Measurements from ENCODE around the gene PLIN3.

The PLIN3 gene

DNA sequence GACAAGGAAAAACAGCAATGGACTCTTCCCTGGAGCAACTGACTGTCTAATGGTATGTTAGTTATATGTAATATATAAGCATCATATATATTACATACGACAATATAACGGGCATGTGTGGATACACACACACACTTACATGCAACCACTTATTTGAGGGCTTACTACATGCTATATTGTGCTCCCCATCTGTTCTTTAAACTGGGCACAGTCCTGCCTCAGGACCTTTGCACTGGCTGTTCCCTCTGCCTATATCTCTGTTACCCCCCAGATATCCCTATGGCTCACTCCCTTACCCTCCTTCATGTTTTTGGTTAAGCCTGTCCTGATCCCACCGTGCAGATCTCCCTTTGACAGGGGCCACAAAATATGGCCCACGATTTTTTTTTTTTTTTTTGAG lies 46.2 kb downstream of the PLIN3 start:
- H2AK5ac ChIP-seq (ENCODE audit: low read length): no peak overlapping the region
- no peak overlapping the region for H3K27ac ChIP-seq (ENCODE audit: low read depth, low read length)
- H3K23ac ChIP-seq (ENCODE audit: low read length): no peak overlapping the region
- no peak overlapping the region for H2BK120ac ChIP-seq (ENCODE audit: insufficient read depth, low read length, poor library complexity)
- no peak overlapping the region for H3K18ac ChIP-seq (ENCODE audit: low read length)
- peaks cover 15 to 18% of the 10 kb centered on the region in 2 experiments for H3K36me3 ChIP-seq (ENCODE audit: control insufficient read depth in 1 of 2, insufficient read depth in 2 of 2, low read length in 2 of 2)
- H3K4me2 ChIP-seq (ENCODE audit: low read length): no peak overlapping the region
- no peak overlapping the region for H3K4ac ChIP-seq (ENCODE audit: low read depth, low read length)
- H4K8ac ChIP-seq (ENCODE audit: low read depth, low read length): no peak overlapping the region
- H3K14ac ChIP-seq (ENCODE audit: low read length): no peak overlapping the region
- no peaks in the 10 kb centered on the region for H3K27me3 ChIP-seq (ENCODE audit: insufficient read depth, low read length)
- H2AFZ ChIP-seq (ENCODE audit: insufficient read depth, low read length, poor library complexity): no peak overlapping the region
- peaks cover 2% of the 10 kb centered on the region for H3K9me3 ChIP-seq (ENCODE audit: insufficient read depth, low read depth, low read length)
- no peak overlapping the region for H3K9ac ChIP-seq (ENCODE audit: low read length)
- no peak overlapping the region for H2BK5ac ChIP-seq (ENCODE audit: low read depth, low read length, poor library complexity)
- no peaks in the 10 kb centered on the region for H3K4me1 ChIP-seq (ENCODE audit: control insufficient read depth in 1 of 2, insufficient read depth in 2 of 2, low read length in 2 of 2)
- DNase-seq: no peak
- H3K79me1 ChIP-seq (ENCODE audit: low read length): no peaks in the 10 kb centered on the region
- no peak overlapping the region for H2BK12ac ChIP-seq (ENCODE audit: low read length)
- H4K91ac ChIP-seq (ENCODE audit: low read depth, low read length): no peak overlapping the region
- no CpG with 5 or more reads among the region's 4 CpGs for WGBS (ENCODE audit: extremely low coverage, insufficient coverage, insufficient read length)
- no peak overlapping the region for H4K12ac ChIP-seq (ENCODE audit: low read depth, low read length)
- H3K4me3 ChIP-seq (ENCODE audit: low read depth, low read length): no peak overlapping the region
- H3K79me2 ChIP-seq (ENCODE audit: control insufficient read depth, insufficient read depth, low read length, poor library complexity): no peaks in the 10 kb centered on the region

DNA sequence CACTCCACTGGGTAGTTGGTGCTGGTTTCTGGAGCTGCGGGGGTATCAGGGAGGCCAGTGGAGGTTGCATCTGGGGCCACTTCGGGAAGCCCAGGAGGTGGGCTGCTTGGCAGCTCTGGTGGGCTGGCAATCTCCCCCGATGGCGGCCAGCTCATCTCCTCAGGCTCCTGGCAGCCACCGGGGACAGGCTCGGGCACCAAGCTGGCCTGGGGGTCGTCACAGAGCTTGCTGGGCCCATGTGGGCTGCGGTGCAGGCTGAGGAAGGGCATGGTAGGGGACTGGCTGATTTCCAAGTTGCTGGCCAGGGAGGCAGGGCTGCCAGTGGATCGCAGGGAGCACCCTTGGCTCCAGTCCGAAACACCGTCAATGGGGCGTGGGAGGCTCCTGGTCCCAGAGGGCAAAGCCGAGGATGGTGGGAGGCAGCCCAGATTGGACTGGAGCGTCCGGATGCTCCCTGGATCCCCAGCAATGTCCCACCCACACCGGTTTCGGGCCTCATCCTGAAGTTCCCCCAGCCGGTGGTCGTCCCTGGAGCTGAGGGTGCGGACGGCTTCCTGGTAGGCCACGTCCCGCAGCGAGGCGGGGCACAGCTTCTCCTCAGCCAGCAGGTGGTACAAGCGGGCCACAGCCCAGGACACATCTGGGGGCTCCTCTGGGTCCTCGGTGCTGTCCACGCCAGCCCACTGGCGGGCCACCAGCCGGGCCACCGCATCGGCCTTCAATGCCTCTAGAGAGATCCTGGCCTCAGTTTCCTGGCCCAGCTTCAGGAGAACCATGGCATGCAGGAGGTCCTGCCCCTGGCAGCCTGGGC lies 49.8 kb downstream of the PLIN3 start:
- Histone ChIP-seq H3K18ac (ENCODE audit: low read length) (no peak overlapping the region), H3K4me2 (ENCODE audit: low read length) (no peak overlapping the region), H2BK5ac (ENCODE audit: low read depth, low read length, poor library complexity) (no peak overlapping the region), H4K91ac (ENCODE audit: low read depth, low read length) (no peak overlapping the region), H3K14ac (ENCODE audit: low read length) (no peak overlapping the region), H2AFZ (ENCODE audit: insufficient read depth, low read length, poor library complexity) (no peak overlapping the region), H3K36me3 (ENCODE audit: control insufficient read depth in 1 of 2, insufficient read depth in 2 of 2, low read length in 2 of 2) (peaks cover 17 to 18% of the 10 kb centered on the region in 2 experiments), H3K4me3 (ENCODE audit: low read depth, low read length) (no peak overlapping the region), H3K9ac (ENCODE audit: low read length) (no peak overlapping the region), H2AK5ac (ENCODE audit: low read length) (no peak overlapping the region), H4K8ac (ENCODE audit: low read depth, low read length) (no peak overlapping the region), H3K27me3 (ENCODE audit: insufficient read depth, low read length) (no peaks in the 10 kb centered on the region), H3K4ac (ENCODE audit: low read depth, low read length) (no peak overlapping the region), H3K4me1 (ENCODE audit: control insufficient read depth in 1 of 2, insufficient read depth in 2 of 2, low read length in 2 of 2) (no peaks in the 10 kb centered on the region), H3K9me3 (ENCODE audit: insufficient read depth, low read depth, low read length) (peaks cover 2% of the 10 kb centered on the region), H3K27ac (ENCODE audit: low read depth, low read length) (no peak overlapping the region), H2BK120ac (ENCODE audit: insufficient read depth, low read length, poor library complexity) (no peak overlapping the region), H4K12ac (ENCODE audit: low read depth, low read length) (no peak overlapping the region), H2BK12ac (ENCODE audit: low read length) (no peak overlapping the region), H3K79me1 (ENCODE audit: low read length) (peaks cover 2% of the 10 kb centered on the region), H3K23ac (ENCODE audit: low read length) (no peak overlapping the region), H3K79me2 (ENCODE audit: control insufficient read depth, insufficient read depth, low read length, poor library complexity) (no peaks in the 10 kb centered on the region)
- no peak for DNase-seq
- WGBS (ENCODE audit: extremely low coverage, insufficient coverage, insufficient read length): no CpG with 5 or more reads among the region's 32 CpGs

DNA sequence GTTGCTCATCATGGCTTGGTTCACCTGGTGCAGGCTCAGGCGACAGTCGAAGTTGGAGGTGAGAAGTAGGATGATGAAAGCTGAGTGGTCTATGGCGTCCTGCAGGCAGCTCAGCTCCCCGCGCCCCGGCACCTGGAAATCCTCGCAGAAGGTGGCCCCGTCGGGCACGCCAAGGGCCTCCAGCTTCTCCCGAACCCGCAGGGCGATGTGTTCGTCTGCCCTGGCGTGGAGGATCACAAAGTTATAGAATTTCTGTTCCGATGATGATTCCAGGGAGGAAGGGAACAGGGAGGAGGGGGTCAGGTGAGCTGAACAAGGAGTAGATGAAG lies 50.6 kb downstream of the PLIN3 start:
- H3K36me3 ChIP-seq (ENCODE audit: control insufficient read depth in 1 of 2, insufficient read depth in 2 of 2, low read length in 2 of 2): peaks cover 17 to 18% of the 10 kb centered on the region in 2 experiments
- no peak overlapping the region for H3K9ac ChIP-seq (ENCODE audit: low read length)
- H2AK5ac ChIP-seq (ENCODE audit: low read length): no peak overlapping the region
- H3K18ac ChIP-seq (ENCODE audit: low read length): no peak overlapping the region
- H4K91ac ChIP-seq (ENCODE audit: low read depth, low read length): no peak overlapping the region
- H4K12ac ChIP-seq (ENCODE audit: low read depth, low read length): no peak overlapping the region
- no peak overlapping the region for H2BK5ac ChIP-seq (ENCODE audit: low read depth, low read length, poor library complexity)
- H3K79me1 ChIP-seq (ENCODE audit: low read length): peaks cover 2% of the 10 kb centered on the region
- no peak overlapping the region for H3K4me2 ChIP-seq (ENCODE audit: low read length)
- H3K14ac ChIP-seq (ENCODE audit: low read length): no peak overlapping the region
- no peaks in the 10 kb centered on the region for H3K4me1 ChIP-seq (ENCODE audit: control insufficient read depth in 1 of 2, insufficient read depth in 2 of 2, low read length in 2 of 2)
- no peaks in the 10 kb centered on the region for H3K27me3 ChIP-seq (ENCODE audit: insufficient read depth, low read length)
- H2BK120ac ChIP-seq (ENCODE audit: insufficient read depth, low read length, poor library complexity): no peak overlapping the region
- peaks cover 2% of the 10 kb centered on the region for H3K9me3 ChIP-seq (ENCODE audit: insufficient read depth, low read depth, low read length)
- H3K27ac ChIP-seq (ENCODE audit: low read depth, low read length): no peak overlapping the region
- peak overlapping the region; percentile 75 for H4K8ac ChIP-seq (ENCODE audit: low read depth, low read length)
- no peak overlapping the region for H3K4me3 ChIP-seq (ENCODE audit: low read depth, low read length)
- no peak overlapping the region for H2AFZ ChIP-seq (ENCODE audit: insufficient read depth, low read length, poor library complexity)
- no peak overlapping the region for H3K23ac ChIP-seq (ENCODE audit: low read length)
- no peak for DNase-seq
- no peak overlapping the region for H3K4ac ChIP-seq (ENCODE audit: low read depth, low read length)
- no peak overlapping the region for H2BK12ac ChIP-seq (ENCODE audit: low read length)
- WGBS (ENCODE audit: extremely low coverage, insufficient coverage, insufficient read length): no CpG with 5 or more reads among the region's 16 CpGs
- H3K79me2 ChIP-seq (ENCODE audit: control insufficient read depth, insufficient read depth, low read length, poor library complexity): no peaks in the 10 kb centered on the region

DNA sequence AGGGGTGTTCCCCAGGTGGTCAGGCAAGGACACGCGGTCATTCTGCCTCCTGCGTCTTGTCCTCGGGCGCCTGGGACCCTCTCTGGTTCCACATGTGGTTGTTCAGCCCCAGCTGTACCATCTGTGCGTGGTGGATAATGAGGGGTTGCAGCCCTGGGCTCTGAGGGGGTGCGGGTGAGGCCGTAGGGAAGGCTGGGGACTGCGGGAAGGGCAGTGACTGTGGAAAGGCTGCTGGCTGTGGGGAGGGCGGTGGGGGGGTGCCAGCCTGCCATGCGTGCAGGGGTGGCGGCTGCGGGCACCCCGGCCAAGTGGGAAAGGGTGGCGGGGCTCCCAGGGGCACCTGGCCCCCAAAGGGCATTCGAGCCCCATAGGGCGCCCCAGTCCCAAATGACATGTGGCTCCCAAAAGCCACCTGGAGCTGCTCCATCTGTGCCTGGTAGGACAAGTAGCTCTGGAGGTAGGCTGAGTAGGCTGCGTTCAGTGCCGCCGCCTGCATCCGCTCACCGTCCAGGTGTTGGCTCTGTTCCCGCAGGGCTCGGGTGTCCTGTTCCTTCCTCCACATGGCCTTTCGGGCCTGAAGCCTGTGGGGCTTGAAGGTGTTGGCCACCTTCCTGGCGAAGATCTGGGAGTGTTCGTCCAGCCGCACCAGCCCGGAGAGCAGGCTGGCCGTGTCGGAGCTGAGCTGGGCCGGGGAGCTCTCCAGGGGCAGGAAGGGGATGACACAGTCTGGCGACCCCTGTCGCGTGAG lies 51.1 kb downstream of the PLIN3 start:
- no peak overlapping the region for H3K9ac ChIP-seq (ENCODE audit: low read length)
- peak overlapping the region; percentile 4 for H3K14ac ChIP-seq (ENCODE audit: low read length)
- peak overlapping the region; percentile 71 for H4K12ac ChIP-seq (ENCODE audit: low read depth, low read length)
- H3K79me1 ChIP-seq (ENCODE audit: low read length): peaks cover 2% of the 10 kb centered on the region
- peak overlapping the region; percentile 75 for H4K8ac ChIP-seq (ENCODE audit: low read depth, low read length)
- no peak for DNase-seq
- no peak overlapping the region for H3K4me3 ChIP-seq (ENCODE audit: low read depth, low read length)
- H2BK120ac ChIP-seq (ENCODE audit: insufficient read depth, low read length, poor library complexity): no peak overlapping the region
- no peak overlapping the region for H3K4me2 ChIP-seq (ENCODE audit: low read length)
- no peak overlapping the region for H2BK12ac ChIP-seq (ENCODE audit: low read length)
- no peak overlapping the region for H3K23ac ChIP-seq (ENCODE audit: low read length)
- H3K36me3 ChIP-seq (ENCODE audit: control insufficient read depth in 1 of 2, insufficient read depth in 2 of 2, low read length in 2 of 2): peaks cover 17 to 18% of the 10 kb centered on the region in 2 experiments
- no peak overlapping the region for H3K4ac ChIP-seq (ENCODE audit: low read depth, low read length)
- H3K27ac ChIP-seq (ENCODE audit: low read depth, low read length): no peak overlapping the region
- H4K91ac ChIP-seq (ENCODE audit: low read depth, low read length): peak overlapping the region; percentile 46
- no peak overlapping the region for H2BK5ac ChIP-seq (ENCODE audit: low read depth, low read length, poor library complexity)
- H3K4me1 ChIP-seq (ENCODE audit: control insufficient read depth in 1 of 2, insufficient read depth in 2 of 2, low read length in 2 of 2): no peaks in the 10 kb centered on the region
- H3K18ac ChIP-seq (ENCODE audit: low read length): no peak overlapping the region
- H2AFZ ChIP-seq (ENCODE audit: insufficient read depth, low read length, poor library complexity): peak overlapping the region; percentile 47
- H3K27me3 ChIP-seq (ENCODE audit: insufficient read depth, low read length): no peaks in the 10 kb centered on the region
- H3K9me3 ChIP-seq (ENCODE audit: insufficient read depth, low read depth, low read length): peaks cover 5% of the 10 kb centered on the region
- WGBS (ENCODE audit: extremely low coverage, insufficient coverage, insufficient read length): no CpG with 5 or more reads among the region's 35 CpGs
- H2AK5ac ChIP-seq (ENCODE audit: low read length): peak overlapping the region; percentile 47
- H3K79me2 ChIP-seq (ENCODE audit: control insufficient read depth, insufficient read depth, low read length, poor library complexity): no peaks in the 10 kb centered on the region
